ENCODE results near the gene AGAP1.

AGAP1 gene

GRCh38 chr2:235534678-235535422 is 41.0 kb downstream of the AGAP1 start:
- DNase-seq, result no peak

GRCh38 chr2:235535423-235536130 is 41.7 kb downstream of the AGAP1 start:
- DNase-seq, result no peak

GRCh38 chr2:235536711-235537110 is 42.9 kb downstream of the AGAP1 start:
- no peak for DNase-seq

GRCh38 chr2:235537186-235537585 is 43.3 kb downstream of the AGAP1 start:
- no peak for DNase-seq

GRCh38 chr2:235537587-235537986 is 43.7 kb downstream of the AGAP1 start:
- no peak for DNase-seq

- no peak for DNase-seq
Measured at GRCh38 chr2:235538144-235538639, 44.3 kb downstream of the AGAP1 start.

GRCh38 chr2:235538981-235539380 is 45.1 kb downstream of the AGAP1 start:
- no peak for DNase-seq

GRCh38 chr2:235539773-235540172 is 45.9 kb downstream of the AGAP1 start:
- DNase-seq, result no peak

- no peak for DNase-seq
Measured at GRCh38 chr2:235541016-235541415, 47.2 kb downstream of the AGAP1 start.

GRCh38 chr2:235541838-235542549 is 48.2 kb downstream of the AGAP1 start:
- no peak for DNase-seq

- DNase-seq, result no peak
Measured at GRCh38 chr2:235542733-235543127, 48.9 kb downstream of the AGAP1 start.

- no peak for DNase-seq
Measured at GRCh38 chr2:235543128-235543750, 49.4 kb downstream of the AGAP1 start.

GRCh38 chr2:235543851-235544688 is 50.2 kb downstream of the AGAP1 start:
- no peak for DNase-seq

- no peak for DNase-seq
Measured at GRCh38 chr2:235544689-235544969, 50.8 kb downstream of the AGAP1 start.

- no peak for DNase-seq
Measured at GRCh38 chr2:235545339-235546150, 51.7 kb downstream of the AGAP1 start.

GRCh38 chr2:235546151-235546435 is 52.2 kb downstream of the AGAP1 start:
- DNase-seq, result no peak

- DNase-seq, result no peak
Measured at GRCh38 chr2:235546436-235546835, 52.6 kb downstream of the AGAP1 start.

GRCh38 chr2:235549735-235550377 is 56.0 kb downstream of the AGAP1 start:
- no peak for DNase-seq

- no peak for DNase-seq
Measured at GRCh38 chr2:235550378-235550760, 56.5 kb downstream of the AGAP1 start.

GRCh38 chr2:235550946-235551345 is 57.1 kb downstream of the AGAP1 start:
- DNase-seq, result no peak

- DNase-seq, result no peak
Measured at GRCh38 chr2:235551965-235552364, 58.1 kb downstream of the AGAP1 start.

Data from stimulated activated CD4-positive, alpha-beta T cell treated with anti-CD3 and anti-CD28 coated beads, Interleukin-12 subunit alpha, Interleukin-12 subunit beta, amount 100 ng/mL, for 4 hours (primary cell).